ENCODE measurements around the gene ZNF750.

DNA sequence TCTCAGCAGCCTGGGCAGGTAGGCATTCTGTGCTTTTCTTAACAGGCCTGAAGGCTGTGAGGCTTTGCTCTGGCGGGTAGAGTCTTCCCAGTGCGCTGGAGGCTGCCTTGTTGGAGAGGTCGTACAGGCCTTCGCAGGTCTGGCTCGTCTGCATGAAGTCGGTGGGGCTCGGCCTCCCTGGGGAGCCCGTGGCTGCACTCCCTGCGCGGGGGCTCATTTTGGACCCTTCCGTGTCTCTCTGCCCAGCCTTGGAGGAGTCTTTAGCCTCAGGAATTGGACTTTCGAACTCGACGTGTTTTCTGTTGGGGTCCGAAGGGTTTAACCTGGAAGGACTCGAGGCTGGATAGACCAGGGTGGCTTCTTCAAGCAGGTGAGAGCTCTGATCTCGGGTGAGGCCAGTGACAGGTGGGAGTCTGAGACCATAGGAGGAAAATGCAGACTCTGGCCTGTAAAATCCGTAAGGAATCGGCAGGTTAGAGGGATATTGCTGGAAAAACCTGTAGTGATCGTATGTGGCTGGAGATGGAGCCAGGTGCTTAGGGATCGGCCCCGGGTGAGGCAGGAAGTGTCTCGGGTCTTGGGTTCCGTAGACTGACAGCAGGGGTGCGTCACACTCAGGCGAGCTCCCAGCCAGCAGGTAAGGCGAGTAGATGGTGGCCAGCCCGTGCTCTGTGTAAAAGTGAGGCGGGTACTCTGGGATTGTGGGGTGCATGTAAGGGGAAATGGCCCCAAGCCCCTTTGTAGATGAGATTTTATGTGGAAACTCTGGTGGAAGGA, 8.6 kb downstream of the ZNF750 start:
- TF ChIP-seq, protein P1, sequence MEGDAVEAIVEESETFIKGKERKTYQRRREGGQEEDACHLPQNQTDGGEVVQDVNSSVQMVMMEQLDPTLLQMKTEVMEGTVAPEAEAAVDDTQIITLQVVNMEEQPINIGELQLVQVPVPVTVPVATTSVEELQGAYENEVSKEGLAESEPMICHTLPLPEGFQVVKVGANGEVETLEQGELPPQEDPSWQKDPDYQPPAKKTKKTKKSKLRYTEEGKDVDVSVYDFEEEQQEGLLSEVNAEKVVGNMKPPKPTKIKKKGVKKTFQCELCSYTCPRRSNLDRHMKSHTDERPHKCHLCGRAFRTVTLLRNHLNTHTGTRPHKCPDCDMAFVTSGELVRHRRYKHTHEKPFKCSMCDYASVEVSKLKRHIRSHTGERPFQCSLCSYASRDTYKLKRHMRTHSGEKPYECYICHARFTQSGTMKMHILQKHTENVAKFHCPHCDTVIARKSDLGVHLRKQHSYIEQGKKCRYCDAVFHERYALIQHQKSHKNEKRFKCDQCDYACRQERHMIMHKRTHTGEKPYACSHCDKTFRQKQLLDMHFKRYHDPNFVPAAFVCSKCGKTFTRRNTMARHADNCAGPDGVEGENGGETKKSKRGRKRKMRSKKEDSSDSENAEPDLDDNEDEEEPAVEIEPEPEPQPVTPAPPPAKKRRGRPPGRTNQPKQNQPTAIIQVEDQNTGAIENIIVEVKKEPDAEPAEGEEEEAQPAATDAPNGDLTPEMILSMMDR (IDR thresholded peaks at IDR 0.05; ENCODE audit: low read depth, low read length) = no peak
- no peak for TF ChIP-seq EZH2phosphoT487 (IDR thresholded peaks at IDR 0.05; ENCODE audit: low read depth)
